ENCODE results near the gene SEC14L6.
A peak's percentile ranks its signal among the peaks of the same experiment; 100 is the strongest.

GRCh38 chr22:30485362-30485988, 61.1 kb downstream of the SEC14L6 start:
- peak; percentile 76 for TF ChIP-seq CTCF (IDR thresholded peaks at IDR 0.05; ENCODE audit: insufficient read depth, low read depth, low read length)
- no peak for TF ChIP-seq EZH2 (IDR thresholded peaks at IDR 0.05; ENCODE audit: insufficient read depth, low read length)
